SH-SY5Y (cell line): ENCODE measurements around the gene BMAL1.

Experiments
- GATA2 ChIP-seq: IDR thresholded peaks from 2 replicates; pipeline ENCODE4 v1.6.1; 2011; ENCODE audit warnings: mild to moderate bottlenecking, low read depth, low read length
- GATA3 ChIP-seq: IDR thresholded peaks from 2 replicates; pipeline ENCODE4 v1.6.1; 2011; ENCODE audit warnings: low read depth, mild to moderate bottlenecking, low read length, moderate library complexity

Gene BMAL1

DNA sequence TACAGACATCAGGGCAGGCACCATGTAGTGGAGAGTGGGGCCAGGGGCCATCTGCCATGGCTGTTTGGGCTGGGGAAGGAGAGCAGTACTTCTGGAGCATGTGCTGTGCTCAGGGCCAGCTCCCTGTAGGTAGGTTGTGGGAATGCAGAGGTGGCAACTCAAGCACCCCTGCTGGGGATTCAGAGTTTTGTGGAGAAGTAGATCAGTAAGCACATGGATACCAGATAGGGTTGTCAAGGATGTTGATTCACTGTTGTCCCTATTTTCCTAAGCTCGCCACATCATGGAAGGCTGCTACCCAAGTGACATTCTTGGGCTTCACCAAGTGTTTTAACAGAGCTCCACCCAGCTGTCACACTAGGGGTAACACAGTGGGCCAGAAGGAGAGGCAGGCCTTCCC is 67.2 kb downstream of the BMAL1 start:
- no peak for TF ChIP-seq GATA2
- TF ChIP-seq GATA3, result no peak

- TF ChIP-seq GATA3, result no peak
- no peak for TF ChIP-seq GATA2
These were observed 68.9 kb downstream of the BMAL1 start for GRCh38 chr11:13346470-13346869.

- TF ChIP-seq GATA3, result no peak
- TF ChIP-seq GATA2, result no peak
These were observed 70.3 kb downstream of the BMAL1 start for GRCh38 chr11:13347901-13348300.

GRCh38 chr11:13348305-13348704 is 70.7 kb downstream of the BMAL1 start:
- TF ChIP-seq GATA2, result no peak
- TF ChIP-seq GATA3, result no peak

- TF ChIP-seq GATA2, result no peak
These were observed 71.5 kb downstream of the BMAL1 start for GRCh38 chr11:13349046-13349445.

DNA sequence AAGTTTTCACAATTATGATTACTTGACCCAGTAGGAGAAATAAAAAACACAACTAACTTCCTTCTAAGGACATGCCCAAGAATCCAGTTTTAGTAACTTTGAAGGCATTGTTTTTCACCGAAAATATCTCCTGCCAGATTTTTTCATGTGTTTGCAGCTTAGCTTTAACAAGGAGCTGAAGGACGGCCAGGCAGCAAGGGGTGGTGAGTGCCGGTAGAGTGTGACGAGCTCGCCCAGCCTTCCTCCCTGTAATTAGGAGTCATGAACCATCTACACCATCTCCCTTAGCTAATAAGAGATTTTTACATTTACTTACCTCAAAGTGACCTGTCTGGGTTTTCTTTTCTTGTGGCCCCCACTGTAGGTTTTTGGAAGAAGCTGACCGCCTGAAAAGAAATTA is 72.0 kb downstream of the BMAL1 start:
- TF ChIP-seq GATA3 (no peak), GATA2 (no peak)

DNA sequence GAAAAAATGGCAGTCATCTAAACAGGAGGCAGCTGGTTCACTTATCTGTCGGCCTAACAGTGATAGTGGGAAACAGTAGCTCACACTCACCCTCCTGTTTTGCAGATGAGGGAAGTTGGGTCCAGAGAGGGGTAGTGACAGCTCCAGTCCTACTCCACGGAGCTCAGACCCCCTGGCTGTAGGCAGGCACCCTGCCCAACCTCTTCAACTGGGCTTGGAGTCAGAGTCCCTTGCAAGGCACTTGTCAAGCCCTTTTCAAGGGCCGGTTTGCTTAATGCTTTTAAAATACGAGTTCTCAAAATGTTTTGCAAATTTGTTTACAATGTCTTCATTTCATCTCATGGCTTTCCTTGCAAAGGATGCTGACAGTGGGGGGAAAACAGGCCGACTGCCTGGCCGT is 75.1 kb downstream of the BMAL1 start:
- TF ChIP-seq GATA2 (no peak), GATA3 (no peak)

DNA sequence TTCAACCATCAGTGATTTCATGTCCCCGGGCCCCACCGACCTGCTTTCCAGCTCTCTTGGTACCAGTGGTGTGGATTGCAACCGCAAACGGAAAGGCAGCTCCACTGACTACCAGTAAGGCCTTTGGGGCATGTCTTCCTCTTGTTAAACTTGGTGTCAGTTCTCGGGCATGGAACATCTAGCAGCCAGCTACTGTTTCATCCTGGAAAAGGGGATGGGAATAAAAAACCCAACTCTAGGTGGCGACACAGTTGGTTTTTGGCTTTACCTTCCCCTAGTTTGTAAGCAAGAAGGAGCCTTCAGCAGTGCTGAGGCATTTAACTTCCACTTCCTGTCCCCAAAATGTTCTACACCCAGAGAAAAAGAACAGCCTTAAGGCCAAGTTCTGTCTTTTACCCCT is 76.7 kb downstream of the BMAL1 start:
- TF ChIP-seq GATA2, result no peak
- TF ChIP-seq GATA3, result no peak

DNA sequence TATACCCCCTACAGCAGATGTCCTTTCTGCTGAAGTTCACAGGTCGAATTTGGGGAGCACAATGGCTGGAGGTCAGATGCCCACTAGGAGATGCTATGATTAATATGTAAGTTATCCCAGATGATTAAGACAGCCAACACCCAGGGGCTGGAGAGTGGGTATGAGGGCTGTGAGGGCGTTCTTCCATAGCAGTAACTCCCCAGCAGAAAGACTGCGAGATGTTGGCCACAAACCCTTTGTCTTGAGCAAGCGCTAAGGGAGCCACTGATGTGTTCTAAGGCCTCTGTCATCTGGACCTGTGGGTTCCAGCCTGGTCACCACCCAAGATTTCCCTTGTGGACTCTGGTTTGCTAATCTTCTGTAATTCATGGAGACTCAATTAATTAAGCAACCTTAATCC is 77.6 kb downstream of the BMAL1 start:
- no peak for TF ChIP-seq GATA3
- no peak for TF ChIP-seq GATA2

DNA sequence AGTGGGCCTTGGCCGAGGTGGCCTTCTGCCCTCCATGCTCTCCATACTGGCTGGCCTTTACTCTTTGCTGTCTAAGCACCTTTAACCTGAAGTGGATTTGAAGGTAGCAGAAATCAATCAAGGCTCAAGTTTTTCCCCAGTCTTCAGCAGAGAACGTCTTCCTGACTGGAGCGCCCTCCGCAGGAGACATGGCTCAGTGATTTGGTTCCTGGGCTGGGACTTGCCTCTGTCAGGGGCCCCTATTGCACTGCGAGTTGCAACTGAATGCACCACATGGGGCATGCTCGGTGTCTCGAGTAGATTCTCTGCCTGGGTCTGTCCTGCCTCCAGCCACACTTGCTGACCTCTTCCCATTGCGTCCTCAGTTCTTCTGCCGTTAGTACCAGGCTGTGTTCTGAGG is 79.6 kb downstream of the BMAL1 start:
- no peak for TF ChIP-seq GATA3

- TF ChIP-seq GATA3 (no peak), GATA2 (no peak)
These were observed 81.1 kb downstream of the BMAL1 start for GRCh38 chr11:13358596-13359270.

GRCh38 chr11:13362596-13363109 is 85.1 kb downstream of the BMAL1 start:
- TF ChIP-seq GATA2 (no peak), GATA3 (no peak)

- TF ChIP-seq GATA3, result no peak
- no peak for TF ChIP-seq GATA2
These were observed 86.8 kb downstream of the BMAL1 start for GRCh38 chr11:13364388-13364787.

- TF ChIP-seq GATA3, result no peak
- no peak for TF ChIP-seq GATA2
These were observed 88.9 kb downstream of the BMAL1 start for GRCh38 chr11:13366266-13367026.

GRCh38 chr11:13367115-13367514 is 89.5 kb downstream of the BMAL1 start:
- no peak for TF ChIP-seq GATA3
- TF ChIP-seq GATA2, result no peak

GRCh38 chr11:13368041-13368446 is 90.5 kb downstream of the BMAL1 start:
- TF ChIP-seq GATA3, result no peak

DNA sequence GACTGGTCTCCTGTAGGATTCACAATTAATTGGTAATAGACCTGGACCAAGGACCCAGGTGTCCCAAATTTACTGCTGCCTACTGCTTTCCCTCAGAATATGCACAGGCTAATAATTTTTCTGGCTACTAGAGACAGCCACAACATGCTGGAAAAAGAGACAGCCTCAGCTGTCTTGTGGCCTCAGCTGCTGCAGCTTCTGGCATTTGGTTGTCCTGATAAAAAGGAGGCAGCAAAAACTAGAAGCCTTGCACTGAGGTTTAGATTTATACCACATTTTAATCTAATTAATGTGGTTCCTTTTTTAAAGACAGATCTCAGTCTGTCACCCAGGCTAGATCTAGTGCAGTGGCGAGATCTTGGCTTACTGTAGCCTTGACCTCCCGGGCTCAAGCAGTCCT is 95.6 kb downstream of the BMAL1 start:
- no peak for TF ChIP-seq GATA3

GRCh38 chr11:13375798-13376197 is 98.2 kb downstream of the BMAL1 start:
- TF ChIP-seq GATA2 (no peak), GATA3 (no peak)
